ENCODE results near the gene CASP14.
"Not testable (repeated sequence)": the region's sequence is repeated elsewhere in the genome, so short reads cannot be mapped to it uniquely, and the experiment has no call there.

The CASP14 gene

DNA sequence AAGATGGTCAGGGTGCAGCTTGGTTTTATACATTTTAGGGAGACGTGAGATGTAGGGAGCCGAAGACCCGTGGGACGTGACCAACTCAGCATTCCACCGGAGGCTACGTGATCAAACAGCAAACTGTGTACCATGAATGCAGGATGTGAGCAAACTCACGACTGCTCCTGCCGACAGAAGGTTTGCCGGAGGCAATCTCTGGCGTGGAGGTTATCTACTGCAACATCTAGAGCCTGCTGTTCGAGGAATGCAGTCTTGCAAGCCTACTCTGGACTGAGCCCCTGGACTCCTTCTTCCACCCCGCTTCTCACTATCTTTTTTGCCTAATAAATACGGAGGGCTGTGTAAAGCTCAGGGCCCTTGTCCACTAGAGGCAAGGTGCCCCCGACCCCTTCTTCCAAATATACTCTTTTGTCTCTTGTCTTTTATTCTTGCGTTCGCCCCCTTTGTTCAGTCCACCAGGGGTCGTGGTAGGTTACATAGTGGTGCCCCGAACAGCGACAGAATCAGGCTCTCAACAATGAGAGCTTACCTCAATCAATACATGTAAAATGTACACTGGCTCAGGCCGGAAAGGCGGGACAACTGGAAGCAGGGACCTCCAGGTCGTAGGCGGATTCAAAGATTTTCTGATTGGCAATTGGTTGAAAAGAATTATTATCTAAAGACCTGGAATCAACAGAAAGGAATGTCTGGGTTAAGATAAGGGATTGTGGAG lies 23.8 kb downstream of the CASP14 start:
- no peak for DNase-seq

DNA sequence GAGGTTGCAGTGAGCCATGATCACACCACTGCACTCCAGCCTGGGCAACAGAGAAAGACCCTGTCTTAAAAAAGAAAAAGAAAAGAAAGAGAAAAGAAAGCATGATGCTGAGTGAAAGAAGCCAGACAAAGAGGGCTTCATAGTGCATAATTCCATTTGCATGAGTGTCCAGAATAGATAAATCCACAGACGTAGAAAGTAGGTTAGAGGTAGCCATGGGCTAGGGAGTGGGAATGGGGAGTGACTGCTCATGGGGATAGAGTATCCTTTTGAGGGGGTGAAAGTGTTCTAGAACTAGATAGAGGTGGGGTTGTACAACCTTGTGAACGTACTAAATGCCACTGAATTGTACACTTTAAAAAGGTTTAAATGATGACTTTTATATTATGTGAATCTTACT lies 25.1 kb downstream of the CASP14 start:
- DNase-seq: no peak

DNA sequence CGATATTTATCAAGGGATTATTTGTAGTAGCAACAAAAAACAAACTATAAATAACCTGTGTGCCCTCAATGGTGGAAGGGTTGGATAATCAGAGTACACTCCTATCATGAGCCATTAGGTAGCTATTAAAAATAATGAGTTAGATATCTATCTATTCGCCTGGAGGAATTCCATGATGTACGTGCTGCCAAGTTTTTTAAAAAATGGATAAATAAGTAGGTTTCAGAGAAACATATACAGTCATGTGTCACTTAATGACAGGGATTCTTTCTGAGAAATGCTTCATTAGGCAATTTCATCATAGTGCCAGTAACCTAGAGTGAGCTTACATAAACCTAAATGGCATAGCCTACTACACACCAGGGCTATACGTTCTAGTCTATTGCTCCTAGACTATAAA lies 26.5 kb downstream of the CASP14 start:
- no peak for DNase-seq

DNA sequence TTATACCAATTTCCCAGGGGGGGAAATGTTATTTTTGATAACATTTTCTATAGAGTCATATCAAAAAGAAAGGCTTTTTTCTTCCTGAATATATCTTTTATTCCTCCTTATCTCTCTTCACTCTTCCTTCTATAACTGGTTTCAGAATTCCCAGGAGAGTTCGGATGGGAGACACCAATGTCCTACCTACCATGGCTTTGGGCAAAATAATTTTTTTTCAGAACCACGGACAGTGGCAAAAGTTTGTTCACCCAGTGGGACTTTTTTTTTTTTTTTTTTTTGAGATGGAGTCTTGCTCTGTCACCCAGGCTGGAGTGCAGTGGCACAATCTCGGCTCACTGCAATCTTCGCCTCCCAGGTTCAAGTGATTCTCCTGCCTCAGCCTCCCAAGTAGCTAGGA lies 30.7 kb downstream of the CASP14 start:
- DNase-seq: not testable (repeated sequence)

DNA sequence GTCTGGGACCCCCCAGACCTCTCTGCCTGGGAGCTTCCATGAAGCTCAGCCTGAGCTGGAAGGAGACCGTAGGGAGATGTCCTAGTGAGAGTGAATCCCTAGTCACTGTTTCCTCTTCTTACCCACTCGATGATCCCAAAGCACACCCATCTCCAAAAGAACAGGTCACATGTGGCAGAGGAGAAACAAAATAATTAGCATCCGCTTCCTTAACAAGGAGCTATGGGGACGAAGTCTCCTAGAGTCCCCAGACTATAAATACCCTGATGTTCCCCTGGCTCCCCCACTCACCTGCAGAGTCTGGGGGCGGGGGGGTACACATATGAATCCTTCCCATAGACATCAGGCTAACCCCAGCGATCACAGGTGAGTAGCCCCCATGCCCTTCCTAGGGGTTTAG lies 32.6 kb downstream of the CASP14 start, which contains the start of gene OR1I1:
Gene OR1I1 (plus strand): TSS at position 301 of the 400 bp plus-strand sequence. CDS start 4,855 bp downstream, outside the sequence.
- DNase-seq: no peak

DNA sequence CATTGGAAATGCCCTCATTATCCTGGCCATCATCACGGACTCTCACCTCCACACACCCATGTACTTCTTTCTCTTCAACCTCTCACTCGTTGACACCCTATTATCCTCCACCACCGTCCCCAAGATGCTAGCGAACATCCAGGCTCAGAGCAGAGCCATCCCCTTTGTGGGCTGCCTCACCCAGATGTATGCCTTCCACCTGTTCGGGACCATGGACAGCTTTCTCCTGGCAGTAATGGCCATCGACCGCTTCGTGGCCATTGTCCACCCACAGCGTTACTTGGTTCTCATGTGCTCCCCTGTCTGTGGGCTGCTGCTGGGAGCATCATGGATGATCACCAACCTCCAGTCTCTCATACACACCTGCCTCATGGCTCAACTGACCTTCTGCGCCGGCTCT lies 37.9 kb downstream of the CASP14 start:
- DNase-seq: no peak

DNA sequence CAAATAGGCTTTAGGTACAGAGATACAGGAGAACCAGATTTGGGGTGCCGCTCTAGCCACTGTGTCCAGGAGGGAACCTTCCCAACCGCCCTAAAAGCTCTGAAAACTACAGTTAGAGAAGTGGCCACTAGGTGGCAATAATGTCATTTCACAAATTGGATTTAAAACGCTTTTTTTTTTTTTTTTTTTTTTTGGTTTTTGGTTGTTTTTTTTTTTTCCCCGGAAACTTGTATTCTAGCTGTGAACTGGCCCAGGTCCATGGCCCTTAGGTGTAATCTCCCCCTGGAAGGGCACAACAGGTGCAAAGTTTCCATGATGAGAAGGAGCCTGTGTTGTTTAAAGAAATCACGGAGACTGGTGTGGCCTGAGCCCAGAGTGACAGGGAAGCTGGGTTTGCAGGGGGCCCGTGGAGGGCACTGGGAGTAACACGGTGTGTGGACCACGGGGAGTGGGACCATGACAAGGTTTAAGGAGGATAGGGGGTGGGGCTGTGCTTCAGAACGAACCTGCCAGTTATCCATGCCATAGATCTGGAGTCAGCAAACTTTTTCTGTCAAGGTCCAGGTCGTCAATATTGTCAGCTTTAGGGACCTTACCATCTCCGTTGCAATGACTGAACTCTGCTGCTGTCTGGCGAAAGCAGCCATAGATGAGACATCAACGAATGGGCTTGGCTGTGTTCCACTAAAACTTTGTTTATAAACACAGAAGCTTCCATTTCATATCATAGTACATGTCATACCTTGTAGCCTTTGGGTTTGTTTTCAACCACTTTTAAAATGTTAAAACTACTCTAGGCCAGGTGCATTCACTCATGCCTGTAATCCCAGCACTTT lies 42.9 kb downstream of the CASP14 start:
- no peak for DNase-seq

DNA sequence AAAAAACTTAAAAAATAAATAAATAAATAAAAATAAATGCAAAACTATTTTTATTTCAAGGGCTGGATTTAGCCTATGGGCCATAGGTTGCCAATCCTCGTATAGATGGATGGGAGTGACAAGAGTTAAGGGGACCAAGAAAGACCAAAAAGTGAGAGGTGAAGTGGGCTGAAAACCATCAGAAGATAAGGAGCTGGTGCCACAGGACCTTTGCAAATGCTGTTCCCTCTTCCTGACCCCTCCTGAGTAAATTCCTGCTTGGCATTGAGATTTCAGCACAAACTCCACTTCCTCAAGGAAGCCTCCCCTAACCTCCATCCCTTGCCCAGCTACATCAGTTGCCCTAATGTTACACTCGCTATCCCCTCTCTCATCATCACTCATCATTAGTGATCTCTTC lies 43.7 kb downstream of the CASP14 start:
- DNase-seq: no peak

DNA sequence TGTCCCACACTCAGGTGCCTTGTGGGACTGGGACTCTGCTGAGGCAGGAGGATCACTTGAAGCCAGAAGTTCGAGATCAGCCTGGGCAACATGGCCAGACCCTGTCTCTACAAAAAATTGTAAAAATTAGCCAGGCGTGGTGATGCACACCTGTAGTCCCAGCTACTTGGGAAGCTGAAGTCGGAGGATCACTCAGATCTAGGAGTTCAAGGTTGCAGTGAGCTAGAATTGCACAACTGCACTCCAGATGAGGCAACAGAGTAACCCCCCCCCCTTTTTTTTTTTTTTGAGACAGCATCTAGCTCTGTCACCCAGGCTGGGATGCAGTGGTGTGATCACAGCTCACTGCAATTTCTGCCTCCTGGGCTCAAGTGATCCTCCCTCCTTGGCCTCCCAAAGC lies 46.9 kb downstream of the CASP14 start:
- DNase-seq: no peak

DNA sequence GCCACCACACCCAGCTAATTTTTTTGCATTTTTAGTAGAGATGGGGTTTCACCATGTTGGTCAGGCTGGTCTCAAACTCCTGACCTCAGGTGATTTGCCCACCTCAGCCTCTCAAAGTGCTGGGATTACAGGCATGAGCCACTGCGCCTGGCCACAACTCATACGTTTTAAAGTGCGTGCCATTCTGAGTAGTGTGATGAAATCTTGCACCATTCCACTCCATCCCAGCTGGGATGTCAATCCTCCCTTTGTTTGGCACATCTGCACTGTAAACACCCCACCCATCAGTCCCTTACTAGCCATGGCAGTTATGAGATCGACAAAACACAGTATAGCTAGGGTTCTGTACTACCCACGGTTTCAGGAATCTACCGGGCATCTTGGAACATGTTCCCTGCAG lies 48.7 kb downstream of the CASP14 start:
- DNase-seq: not testable (repeated sequence)

DNA sequence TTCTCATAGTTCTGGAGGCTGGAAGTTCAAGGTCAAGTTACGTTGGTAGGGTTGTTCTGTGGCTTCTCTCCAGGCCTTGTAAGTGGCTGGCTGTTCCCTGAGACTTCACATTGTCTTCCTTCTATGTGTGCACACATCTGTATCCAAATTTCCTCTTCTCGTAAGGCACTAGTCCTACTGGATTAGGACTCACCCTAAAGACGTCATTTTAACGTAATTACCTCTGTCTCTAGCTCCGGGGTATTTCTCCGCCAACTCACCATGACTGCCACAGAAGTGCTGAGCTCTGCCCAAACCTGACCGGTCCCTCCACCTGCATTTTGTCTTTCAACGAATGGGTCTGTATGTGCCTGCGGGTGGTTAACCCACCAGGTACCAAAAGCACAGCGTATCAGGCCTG lies 49.2 kb downstream of the CASP14 start:
- no peak for DNase-seq

DNA sequence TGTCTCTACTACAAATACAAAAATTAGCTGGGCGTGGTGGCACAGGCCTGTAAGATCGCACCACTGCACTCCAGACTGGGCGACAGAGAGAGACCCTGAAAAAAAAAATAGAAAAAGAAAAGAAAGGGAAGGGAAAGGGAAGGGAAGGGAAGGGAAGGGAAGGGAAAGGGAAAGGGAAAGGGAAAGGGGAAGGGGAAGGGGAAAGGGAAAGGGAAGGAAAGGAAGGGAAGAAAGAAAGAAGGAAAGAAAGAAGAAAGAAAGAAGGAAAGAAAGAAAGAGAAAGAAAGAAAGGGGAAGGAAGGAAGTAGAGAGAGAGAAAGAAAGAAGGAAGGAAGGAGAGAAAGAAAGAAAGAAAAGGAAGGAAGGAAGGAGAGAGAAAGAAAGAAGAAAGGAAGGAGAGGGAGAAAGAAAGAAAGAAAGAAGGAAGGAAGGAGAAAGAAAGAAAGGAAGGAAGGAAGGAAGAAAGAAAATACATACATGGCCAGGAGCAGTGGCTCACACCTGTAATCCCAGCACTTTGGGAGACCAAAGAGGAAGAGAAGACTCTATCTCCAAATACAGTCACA lies 49.8 kb downstream of the CASP14 start:
- no peak for DNase-seq

DNA sequence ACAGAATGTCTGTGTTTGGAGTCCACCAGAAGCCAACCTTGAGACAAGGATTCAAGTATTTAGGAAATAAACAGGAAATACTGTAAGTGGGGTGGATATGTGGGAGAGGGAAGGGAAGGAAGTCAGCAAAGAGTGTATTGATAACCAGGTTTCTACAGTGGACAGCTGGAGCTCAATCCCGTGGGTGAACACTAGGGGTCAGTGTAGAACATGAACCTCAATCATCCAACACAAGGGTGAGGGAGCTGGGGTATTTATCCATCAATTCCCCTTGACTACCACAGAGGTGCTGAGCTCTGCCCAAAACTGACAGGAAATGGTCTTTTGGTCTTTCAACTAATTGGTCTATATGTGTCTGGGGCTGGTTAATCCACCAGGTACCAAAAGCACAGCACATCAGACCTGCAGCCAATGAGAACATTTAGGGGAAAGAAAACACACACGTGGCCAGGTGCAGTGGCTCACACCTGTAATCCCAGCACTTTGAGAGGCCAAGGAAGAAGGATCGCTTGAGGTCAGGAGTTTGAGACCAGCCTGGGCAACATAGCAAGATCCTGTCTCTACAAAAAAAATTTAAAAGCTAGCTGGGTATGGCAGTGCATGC lies 52.3 kb downstream of the CASP14 start:
- no peak for DNase-seq

DNA sequence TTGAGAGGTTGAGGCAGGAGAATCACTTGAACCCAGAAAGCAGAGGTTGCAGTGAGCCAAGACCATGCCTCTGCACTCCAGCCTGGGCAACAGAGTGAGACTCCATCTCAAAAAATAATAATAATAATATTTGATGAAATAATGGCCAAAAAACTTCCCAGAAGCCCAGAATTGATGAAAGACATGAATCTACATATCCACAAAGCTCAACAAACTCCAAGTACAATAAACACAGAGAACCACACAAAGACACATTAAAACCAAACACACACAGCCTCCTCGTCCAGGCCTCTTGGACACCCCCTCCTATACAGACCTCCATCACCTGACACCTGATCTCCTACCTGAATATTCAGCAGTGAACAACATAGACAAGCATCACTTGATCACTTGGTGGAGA lies 54.7 kb downstream of the CASP14 start:
- no peak for DNase-seq

DNA sequence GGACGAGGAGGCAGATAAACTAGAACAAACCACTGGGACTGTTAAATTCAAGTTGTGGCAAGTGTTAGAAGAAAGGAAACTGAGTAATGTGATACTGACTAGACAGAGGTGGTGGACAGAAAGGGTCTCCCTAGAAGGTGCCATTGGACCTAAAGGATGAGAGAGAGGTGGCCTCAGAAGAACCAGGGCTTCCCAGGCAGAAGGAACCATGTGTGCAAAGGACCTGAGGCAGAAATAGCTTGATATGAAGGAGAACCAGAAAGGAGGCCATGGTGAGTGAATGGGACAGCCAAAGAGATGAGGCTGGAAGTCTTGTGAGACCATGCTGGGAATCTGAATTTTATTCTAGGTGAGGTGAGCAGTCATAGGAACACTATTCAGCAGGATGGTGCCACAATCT lies 55.1 kb downstream of the CASP14 start:
- DNase-seq: no peak

DNA sequence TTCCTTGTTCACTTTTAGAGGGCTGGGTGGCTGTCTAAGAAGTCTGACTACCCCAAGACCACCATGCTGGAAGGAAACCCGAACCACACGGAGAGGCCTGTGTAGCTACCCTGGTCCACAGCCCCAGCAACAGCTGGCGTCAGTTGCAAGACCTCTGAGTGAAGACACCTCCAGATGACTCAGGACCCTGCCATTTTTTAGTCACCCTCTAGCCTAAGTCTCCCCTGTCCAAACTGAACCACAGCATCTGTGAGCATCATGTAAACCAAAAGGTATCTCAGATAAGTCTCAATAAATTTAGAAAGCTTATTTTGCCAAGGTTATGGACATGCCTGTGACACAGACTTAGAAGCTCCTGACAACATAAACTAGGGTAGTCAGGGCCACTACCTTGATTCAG lies 55.8 kb downstream of the CASP14 start:
- DNase-seq: no peak

DNA sequence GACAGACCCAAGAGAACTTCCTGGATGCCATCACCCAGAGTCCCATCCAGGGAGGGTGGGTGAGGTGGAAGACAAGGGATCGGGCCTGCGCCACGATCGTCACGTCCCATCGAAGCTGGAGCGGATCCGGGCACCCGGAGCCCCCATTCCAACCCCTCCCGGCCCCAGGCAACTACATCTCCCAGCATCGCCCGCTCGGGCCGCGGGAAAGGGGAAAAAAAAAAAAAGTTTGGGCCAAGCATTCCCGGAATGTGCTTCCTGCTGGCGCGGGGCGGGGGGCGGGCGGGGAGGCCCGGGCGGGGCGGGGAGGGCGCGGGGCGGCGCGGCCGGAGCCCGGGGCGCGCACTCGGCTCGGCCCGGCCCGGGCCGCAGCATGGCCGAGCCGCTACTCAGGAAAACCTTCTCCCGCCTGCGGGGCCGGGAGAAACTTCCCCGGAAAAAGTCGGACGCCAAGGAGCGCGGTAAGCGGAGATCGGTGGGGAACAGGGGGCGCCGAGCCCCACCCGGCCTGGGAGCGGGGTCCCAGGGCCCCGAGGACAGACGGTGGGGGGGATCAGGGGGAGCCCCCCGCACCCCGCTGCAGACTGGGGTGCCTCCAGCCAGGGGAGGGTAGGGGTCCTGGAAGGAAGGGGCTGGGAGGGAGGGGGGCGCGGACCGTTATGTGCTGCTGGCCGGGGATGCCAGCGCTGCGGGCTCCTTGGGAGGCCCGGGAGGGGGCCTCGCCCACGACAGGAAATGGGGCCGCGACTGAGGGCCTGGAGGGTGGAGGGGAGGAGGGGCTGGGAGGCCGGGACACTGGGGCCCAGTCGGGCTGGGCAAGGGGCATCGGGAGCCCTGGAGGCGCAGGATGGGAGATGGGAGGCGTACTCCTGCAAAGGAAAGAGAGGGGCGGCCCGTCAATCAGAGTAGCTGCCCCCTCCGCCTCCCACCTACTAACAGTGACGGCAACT lies 58.1 kb downstream of the CASP14 start, which contains the start of gene SYDE1:
Gene SYDE1 (plus strand): TSS at position 341 of the 950 bp plus-strand sequence. CDS start 33 bp downstream, at position 374.
- no peak for DNase-seq

Measured in cortex of kidney (tissue), 1 donor.